ENCODE measurements around the gene BCCIP.

The BCCIP gene

DNA sequence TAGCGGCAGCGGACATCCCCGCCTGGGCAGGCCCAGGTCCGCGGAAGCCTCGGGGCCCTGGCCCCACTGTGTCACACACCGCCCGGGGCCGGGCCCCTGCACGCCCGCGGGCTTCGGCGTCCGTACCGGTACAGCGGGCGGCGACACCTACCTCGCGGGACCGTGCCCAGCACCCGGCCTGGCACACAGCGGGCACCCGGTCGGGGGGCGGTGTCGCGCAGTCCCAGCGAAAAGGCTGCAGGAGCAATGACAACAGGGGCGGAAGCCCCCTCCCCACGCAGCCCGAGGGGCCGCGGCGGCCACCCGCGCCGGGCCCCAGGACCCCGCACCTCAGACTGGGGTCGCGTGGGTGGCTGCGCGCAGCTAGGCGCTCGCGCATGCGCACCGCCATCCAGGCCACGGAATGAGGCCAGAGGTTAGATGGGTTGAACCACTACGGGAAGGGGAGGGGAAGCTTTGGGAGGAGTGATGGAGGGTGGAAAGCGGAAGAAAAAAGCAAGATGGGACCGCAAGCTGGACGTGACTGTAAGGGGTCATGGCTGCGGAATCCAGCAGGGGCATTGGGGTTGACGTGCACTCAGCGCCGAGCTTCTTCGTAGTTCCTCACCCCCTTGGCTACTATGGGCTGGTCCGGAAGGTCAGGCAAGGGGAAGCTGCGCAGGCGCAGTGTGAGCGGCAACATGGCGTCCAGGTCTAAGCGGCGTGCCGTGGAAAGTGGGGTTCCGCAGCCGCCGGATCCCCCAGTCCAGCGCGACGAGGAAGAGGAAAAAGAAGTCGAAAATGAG, at the start of gene BCCIP, which contains the start of gene UROS:
Gene BCCIP (plus strand): TSS at position 669 of the 785 bp plus-strand sequence. CDS start 12 bp downstream, at position 681.
Gene UROS (minus strand): TSS at position 381 of the 785 bp plus-strand sequence. CDS start 6,759 bp downstream, outside the sequence.
- DNase-seq = peak; percentile 92

GRCh38 chr10:125773687-125774543, 49.4 kb upstream of the BCCIP start:
- no peak for DNase-seq

GRCh38 chr10:125774581-125775191, 48.7 kb upstream of the BCCIP start:
- no peak for DNase-seq

DNA sequence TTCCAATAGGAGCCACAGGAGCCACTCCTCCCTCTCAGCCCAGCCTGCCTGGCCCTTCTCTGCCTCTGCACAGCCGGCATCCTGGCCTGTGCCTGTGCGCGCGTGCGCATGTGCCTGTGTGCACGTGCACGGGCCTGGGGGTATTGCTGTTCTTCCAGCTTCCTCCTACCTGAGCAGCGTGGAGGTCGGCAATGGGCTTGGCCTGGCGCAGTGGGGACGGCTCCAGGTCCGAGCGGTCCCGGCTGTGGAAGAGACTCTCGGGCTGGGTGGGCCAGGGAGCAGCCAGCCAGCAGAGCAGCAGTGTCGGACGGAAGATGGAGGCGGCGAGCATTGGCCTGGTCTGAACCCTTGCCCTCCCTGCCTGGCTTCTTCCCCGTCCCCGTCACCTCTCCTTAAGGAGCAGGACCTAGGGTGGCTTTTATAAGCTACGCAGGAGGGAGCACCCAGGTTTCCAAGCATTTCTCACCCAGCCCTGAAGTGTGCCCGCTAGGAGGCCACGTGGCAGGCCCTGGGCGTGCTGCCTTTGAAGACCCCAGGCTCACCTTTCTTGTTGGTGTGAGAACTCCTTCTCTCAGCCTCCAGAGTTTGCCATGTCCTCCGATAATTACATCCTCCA, 47.7 kb upstream of the BCCIP start, which contains the start of gene MMP21:
Gene MMP21 (minus strand): TSS at position 331 of the 616 bp plus-strand sequence. CDS start 0 bp downstream, at position 331.
- DNase-seq = no peak

DNA sequence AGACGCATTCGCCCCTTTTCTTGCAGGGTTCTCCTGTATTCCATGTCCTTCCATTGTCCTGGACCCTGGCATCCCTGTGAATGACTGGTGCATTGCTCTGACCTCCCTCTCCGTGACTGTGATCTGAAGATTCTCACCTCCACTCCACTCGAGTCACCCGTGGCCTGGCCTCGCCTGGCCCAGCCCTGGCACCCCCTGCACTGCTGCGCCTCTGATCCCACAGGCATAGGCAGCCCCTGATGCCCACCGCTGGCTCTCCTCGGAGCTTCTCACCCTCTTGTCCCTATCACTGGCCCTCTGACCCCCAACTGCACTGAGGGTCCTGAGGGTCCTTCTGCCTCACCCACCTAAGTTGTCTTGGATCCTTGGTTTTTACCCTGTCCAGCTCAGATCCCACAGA, 45.5 kb upstream of the BCCIP start:
- DNase-seq = no peak

DNA sequence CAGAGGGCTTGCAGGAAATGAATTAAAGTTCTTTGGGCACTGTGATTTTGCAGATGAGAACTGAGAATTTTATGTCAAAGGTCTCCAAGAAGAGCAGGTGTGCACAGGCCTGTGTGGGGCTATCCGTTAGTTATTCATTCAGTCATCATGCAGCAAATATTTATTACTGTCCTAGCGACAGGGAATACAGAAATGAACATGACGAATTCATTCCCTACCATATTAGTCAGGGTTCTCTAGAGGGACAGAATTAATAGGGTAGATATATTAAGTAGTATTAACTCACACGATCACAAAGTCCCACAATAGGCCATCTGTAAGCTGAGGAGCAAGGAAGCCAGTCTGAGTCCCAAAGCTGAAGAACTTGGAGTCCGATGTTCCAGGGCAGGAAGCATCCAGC, 44.8 kb upstream of the BCCIP start:
- no peak for DNase-seq

- no peak for DNase-seq
Observed at GRCh38 chr10:125779403-125780327, 43.7 kb upstream of the BCCIP start.

GRCh38 chr10:125781374-125781773, 42.0 kb upstream of the BCCIP start:
- no peak for DNase-seq

GRCh38 chr10:125782054-125782453, 41.3 kb upstream of the BCCIP start:
- DNase-seq = no peak

DNA sequence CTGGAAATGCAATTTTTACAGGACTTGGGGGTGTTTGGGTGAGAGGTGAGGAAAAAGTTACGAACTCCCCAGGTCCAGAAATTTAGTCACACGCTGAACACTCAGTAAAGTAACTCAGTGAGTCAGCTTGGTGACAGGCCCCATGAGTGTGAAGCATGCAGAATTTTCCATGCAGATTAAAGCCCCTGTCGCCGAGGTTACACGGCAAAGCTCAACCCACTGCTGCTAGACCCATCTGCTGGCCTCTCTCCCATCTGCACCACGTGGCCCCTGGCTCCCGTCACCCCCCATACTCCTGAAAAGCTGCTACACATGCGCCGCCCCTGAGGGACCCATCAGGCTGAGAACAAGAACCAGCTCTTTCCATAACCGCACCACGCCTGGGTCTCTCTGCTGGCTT, 40.7 kb upstream of the BCCIP start:
- DNase-seq = no peak

DNA sequence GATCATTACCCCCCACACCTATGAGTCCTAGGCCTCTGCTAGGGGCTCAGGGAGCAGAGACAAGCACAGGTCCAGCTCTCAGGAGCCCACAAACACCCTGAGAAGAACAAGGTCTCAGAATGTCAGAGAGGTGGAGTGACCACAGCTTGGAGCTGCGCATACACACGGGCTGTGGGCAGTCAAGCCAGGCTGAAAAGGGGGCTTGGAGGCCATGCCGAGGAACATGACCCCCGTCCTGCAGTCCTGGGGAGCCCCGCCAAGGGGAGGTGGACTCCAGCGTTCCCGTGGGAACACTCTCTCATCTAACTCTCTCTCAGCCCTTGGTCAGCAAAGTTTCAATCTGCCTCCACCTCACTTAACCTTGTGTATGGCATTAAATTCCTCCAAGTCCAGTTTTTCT, 39.9 kb upstream of the BCCIP start:
- DNase-seq = no peak

GRCh38 chr10:125783957-125784356, 39.4 kb upstream of the BCCIP start:
- no peak for DNase-seq

GRCh38 chr10:125785791-125786190, 37.6 kb upstream of the BCCIP start:
- no peak for DNase-seq

GRCh38 chr10:125788156-125789034, 35.0 kb upstream of the BCCIP start:
- DNase-seq = no peak

- DNase-seq = no peak
Observed at GRCh38 chr10:125792342-125793300, 30.7 kb upstream of the BCCIP start.

DNA sequence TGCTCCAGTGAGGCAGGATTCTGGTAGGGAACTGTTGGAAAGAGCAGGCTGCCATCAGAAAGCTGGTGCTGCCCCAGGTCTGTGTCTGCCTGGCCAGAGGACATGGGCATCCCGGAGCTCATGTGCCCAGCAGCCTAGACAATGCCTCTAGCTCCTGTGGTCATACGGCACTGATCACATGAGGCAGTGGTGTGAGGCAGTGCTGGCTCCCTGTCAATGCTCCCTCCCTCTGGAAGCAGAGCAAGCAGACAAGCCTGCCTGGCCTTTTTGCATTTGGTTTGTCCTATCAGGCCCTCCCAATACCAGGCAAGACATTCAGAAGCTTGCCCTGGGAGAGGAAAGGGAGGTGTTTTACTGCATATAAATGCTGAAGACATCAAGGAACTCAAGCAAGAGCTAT, 28.2 kb upstream of the BCCIP start:
- DNase-seq = no peak

- no peak for DNase-seq
Observed at GRCh38 chr10:125795637-125796190, 27.6 kb upstream of the BCCIP start.

DNA sequence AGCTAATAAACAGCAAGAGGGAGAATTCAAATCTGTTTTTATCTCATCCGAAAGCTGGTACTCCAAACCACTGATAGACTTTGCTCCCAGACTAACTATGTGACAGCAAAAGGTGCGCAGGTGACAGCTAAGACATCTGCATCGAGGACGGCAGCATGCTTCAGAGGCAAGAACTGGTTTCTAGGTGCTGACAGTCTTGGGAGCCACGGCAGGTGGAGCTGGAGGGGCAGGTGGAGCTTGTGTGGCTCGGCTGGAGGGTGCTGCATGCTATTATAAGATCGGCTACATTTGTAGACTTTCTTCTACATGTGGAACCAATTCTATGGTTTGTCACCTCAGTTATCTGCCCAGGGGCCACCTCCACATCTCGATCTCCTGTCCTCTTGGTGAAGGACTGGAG, 25.9 kb upstream of the BCCIP start:
- DNase-seq = no peak

Measured in stimulated activated CD4-positive, alpha-beta T cell treated with anti-CD3 and anti-CD28 coated beads, Interleukin-4, amount 100 ng/mL, for 24 hours (primary cell).